HepG2 (cell line): Measurements from ENCODE around the gene MED9. TPM values are rescaled to one million over a fixed set of nuclear protein-coding genes. Genes with fewer than 3 reads are reported as not detected.

Source experiments
- CBX2 ChIP-seq, 2 experiments: fragments of 200-600 bp in 1 of 2; sonication (generic); formaldehyde crosslinking in 1 of 2; IDR thresholded peaks; 2 replicates each; pipeline versions ENCODE4 v1.7.0 to v1.8.1; 2018 to 2022; ENCODE audit warnings: low read depth in 2 of 2, low read length in 1 of 2, mild to moderate bottlenecking in 1 of 2, missing genetic modification reagents in 1 of 2
- CHD2 ChIP-seq: IDR thresholded peaks from 2 replicates; pipeline ENCODE4 v1.6.1; 2011; ENCODE audit warnings: low read depth, low read length, improper control_type of control experiment
- FOSL2 ChIP-seq: sonication (generic); formaldehyde crosslinking; IDR thresholded peaks from 2 replicates; pipeline ENCODE4 v1.4.0; 2020; ENCODE audit warnings: missing genetic modification reagents
- GPN1 ChIP-seq: sonication (generic); formaldehyde crosslinking; IDR thresholded peaks from 2 replicates; pipeline ENCODE4 v1.5.1; 2020; ENCODE audit warnings: missing genetic modification reagents, borderline replicate concordance
- MAFF ChIP-seq: IDR thresholded peaks from 2 replicates; pipeline ENCODE4 v1.6.1; 2011; ENCODE audit warnings: low read depth, low read length, improper control_type of control experiment
- MEF2D ChIP-seq: sonication (generic); formaldehyde crosslinking; IDR thresholded peaks from 2 replicates; pipeline ENCODE4 v1.5.1; 2020; ENCODE audit warnings: mild to moderate bottlenecking, missing genetic modification reagents
- RNF219 ChIP-seq: sonication (generic); formaldehyde crosslinking; IDR thresholded peaks from 2 replicates; pipeline ENCODE4 v1.5.0; 2020; ENCODE audit warnings: mild to moderate bottlenecking, missing genetic modification reagents
- ZBTB10 ChIP-seq: sonication (generic); formaldehyde crosslinking; IDR thresholded peaks from 2 replicates; pipeline ENCODE4 v1.4.0; 2020; ENCODE audit warnings: missing genetic modification reagents, borderline replicate concordance
- ZEB1 ChIP-seq: IDR thresholded peaks from 2 replicates; pipeline ENCODE4 v1.6.1; 2012; ENCODE audit warnings: mild to moderate bottlenecking, low read depth, inconsistent platforms; ENCODE audit not compliant: insufficient replicate concordance
- ZNF235 ChIP-seq: sonication (generic); formaldehyde crosslinking; IDR thresholded peaks from 2 replicates; pipeline ENCODE4 v1.8.1; 2023; ENCODE audit warnings: mild to moderate bottlenecking, missing genetic modification reagents, borderline replicate concordance
- ZNF34 ChIP-seq: sonication (generic); formaldehyde crosslinking; IDR thresholded peaks from 2 replicates; pipeline ENCODE4 v1.4.0; 2020; ENCODE audit warnings: mild to moderate bottlenecking, missing genetic modification reagents, borderline replicate concordance
- ZNF780A ChIP-seq: sonication (generic); formaldehyde crosslinking; IDR thresholded peaks from 2 replicates; pipeline ENCODE4 v1.8.0; 2022; ENCODE audit warnings: mild to moderate bottlenecking, missing genetic modification reagents, moderate library complexity
- polyA plus RNA-seq, 8 experiments: library from polyadenylated mRNA; depleted of rRNA in 3 of 8; stranded (reverse) in 7 of 8; unstranded in 1 of 8; fragments of >200 nt; fragmentation: Illumina TruSeq in 4 of 8; extraction: Trizol in 4 of 8; gene quantifications; 2 replicates each; pipeline versions ENCODE4 v1.2.1 to v1.2.3, GENCODE V29; 2011 to 2016; ENCODE audit warnings: low read depth in 4 of 8, missing spikeins in 1 of 8, mixed read lengths in 1 of 8; ENCODE audit not compliant: insufficient read depth in 1 of 8
- total RNA-seq, 5 experiments: library from RNA; depleted of rRNA; stranded (reverse); fragments of >200 nt; fragmentation: Illumina TruSeq; extraction: Trizol; gene quantifications; 2 replicates each; pipeline ENCODE4 v1.2.3, GENCODE V29; 2016; ENCODE audit warnings: low read depth in 1 of 5
- TF ChIP-seq, protein P1 (sequence below), 2 experiments: fragments of 450-650 bp in 1 of 2; sonication (generic) in 1 of 2; formaldehyde crosslinking in 1 of 2; IDR thresholded peaks; 2 replicates each; pipeline versions ENCODE4 v1.6.1 to v1.8.0; 2016 to 2022; ENCODE audit warnings: antibody characterized with exemption in 1 of 2, mild to moderate bottlenecking in 1 of 2, missing genetic modification reagents in 1 of 2

The MED9 gene
- total and polyA plus RNA-seq, 2 of the 13 experiments (the other 11 are each of a cell fraction or from before 2014, with no cell fraction given) = 11.9 to 15.1 TPM

DNA sequence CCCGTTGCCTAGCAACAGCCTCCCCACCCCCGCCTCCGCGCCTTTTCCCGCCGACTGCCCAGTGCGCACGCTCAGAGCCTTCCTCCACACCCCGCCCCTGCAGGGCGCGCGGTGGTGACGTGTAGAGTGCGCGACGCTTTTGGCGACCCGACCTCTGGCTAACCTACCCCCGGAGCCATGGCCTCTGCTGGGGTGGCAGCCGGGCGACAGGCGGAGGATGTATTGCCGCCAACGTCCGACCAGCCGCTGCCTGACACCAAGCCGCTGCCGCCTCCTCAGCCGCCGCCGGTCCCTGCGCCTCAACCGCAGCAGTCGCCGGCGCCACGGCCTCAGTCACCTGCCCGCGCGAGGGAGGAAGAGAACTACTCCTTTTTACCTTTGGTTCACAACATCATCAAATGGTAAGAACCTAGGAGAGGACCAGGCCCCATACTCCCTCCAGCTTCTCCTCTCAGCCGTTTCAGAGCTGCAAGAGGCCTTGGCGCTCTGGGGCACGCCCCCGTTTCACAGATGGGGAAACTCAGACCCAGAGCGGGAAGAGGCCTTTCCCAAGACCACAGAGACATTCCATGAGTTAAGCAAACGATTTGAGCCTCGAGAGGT, at the start of gene MED9 (continued):
- TF ChIP-seq, protein P1, sequence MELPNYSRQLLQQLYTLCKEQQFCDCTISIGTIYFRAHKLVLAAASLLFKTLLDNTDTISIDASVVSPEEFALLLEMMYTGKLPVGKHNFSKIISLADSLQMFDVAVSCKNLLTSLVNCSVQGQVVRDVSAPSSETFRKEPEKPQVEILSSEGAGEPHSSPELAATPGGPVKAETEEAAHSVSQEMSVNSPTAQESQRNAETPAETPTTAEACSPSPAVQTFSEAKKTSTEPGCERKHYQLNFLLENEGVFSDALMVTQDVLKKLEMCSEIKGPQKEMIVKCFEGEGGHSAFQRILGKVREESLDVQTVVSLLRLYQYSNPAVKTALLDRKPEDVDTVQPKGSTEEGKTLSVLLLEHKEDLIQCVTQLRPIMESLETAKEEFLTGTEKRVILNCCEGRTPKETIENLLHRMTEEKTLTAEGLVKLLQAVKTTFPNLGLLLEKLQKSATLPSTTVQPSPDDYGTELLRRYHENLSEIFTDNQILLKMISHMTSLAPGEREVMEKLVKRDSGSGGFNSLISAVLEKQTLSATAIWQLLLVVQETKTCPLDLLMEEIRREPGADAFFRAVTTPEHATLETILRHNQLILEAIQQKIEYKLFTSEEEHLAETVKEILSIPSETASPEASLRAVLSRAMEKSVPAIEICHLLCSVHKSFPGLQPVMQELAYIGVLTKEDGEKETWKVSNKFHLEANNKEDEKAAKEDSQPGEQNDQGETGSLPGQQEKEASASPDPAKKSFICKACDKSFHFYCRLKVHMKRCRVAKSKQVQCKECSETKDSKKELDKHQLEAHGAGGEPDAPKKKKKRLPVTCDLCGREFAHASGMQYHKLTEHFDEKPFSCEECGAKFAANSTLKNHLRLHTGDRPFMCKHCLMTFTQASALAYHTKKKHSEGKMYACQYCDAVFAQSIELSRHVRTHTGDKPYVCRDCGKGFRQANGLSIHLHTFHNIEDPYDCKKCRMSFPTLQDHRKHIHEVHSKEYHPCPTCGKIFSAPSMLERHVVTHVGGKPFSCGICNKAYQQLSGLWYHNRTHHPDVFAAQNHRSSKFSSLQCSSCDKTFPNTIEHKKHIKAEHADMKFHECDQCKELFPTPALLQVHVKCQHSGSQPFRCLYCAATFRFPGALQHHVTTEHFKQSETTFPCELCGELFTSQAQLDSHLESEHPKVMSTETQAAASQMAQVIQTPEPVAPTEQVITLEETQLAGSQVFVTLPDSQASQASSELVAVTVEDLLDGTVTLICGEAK (IDR thresholded peaks at IDR 0.05) = no peak
- TF ChIP-seq, protein P1 (CRISPR knock-in tag; IDR thresholded peaks at IDR 0.05) = peak; percentile 77
- TF ChIP-seq ZEB1 (no peak), MEF2D (CRISPR knock-in tag) (0 out of 2 replicates have a peak, but pooled peaks have one; percentile 45), GPN1 (CRISPR knock-in tag) (0 out of 2 replicates have a peak, but pooled peaks have one; percentile 42), CBX2 (IDR thresholded peaks at IDR 0.05; ENCODE audit: low read depth, low read length) (no peak), CBX2 (CRISPR knock-in tag; IDR thresholded peaks at IDR 0.05; ENCODE audit: low read depth) (no peak), ZNF235 (CRISPR knock-in tag) (0 out of 2 replicates have a peak, but pooled peaks have one; percentile 31), RNF219 (CRISPR knock-in tag) (no peak), CHD2 (0 out of 2 replicates have a peak, but pooled peaks have one; percentile 24), ZNF34 (CRISPR knock-in tag) (no peak), ZNF780A (CRISPR knock-in tag) (peak; percentile 68; the same call in 1 of the 2 replicates), FOSL2 (CRISPR knock-in tag) (peak; percentile 44), MAFF (no peak), ZBTB10 (CRISPR knock-in tag) (no peak)
